Non-pigmented ciliary epithelial cell (primary cell): ENCODE results near the gene PRR5L.
A peak's percentile ranks its signal among the peaks of the same experiment; 100 is the strongest.
"Not testable (repeated sequence)": the region's sequence is repeated elsewhere in the genome, so short reads cannot be mapped to it uniquely, and the experiment has no call there.

ENCODE experiments used
- DNase-seq: peaks from one replicate; pipeline ENCODE4 v3.0.0-alpha.2; 2010; ENCODE audit warnings: low read depth

The PRR5L gene

GRCh38 chr11:36464720-36465119 lies 168.6 kb downstream of the PRR5L start:
- no peak for DNase-seq

GRCh38 chr11:36465449-36466163 lies 169.5 kb downstream of the PRR5L start:
- no peak for DNase-seq

DNA sequence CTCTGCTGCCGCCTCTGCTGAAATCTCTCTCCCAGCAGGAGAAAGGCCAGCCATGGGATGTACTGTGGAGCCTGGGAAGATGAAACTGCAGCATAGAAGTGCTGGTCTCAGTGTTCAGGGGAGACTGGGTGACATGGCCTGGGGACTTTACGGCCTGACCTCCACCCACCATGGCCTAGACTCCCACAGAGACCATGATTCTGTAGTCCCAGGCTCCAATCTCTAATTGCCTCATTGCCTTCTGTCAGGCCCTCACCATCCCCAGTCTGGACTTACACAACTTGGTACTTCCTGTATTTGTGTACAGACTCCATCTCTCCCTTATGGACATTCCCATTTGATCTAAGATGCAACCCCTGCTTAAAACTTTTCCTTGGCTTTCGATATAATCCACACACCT lies 170.9 kb downstream of the PRR5L start:
- no peak for DNase-seq

DNA sequence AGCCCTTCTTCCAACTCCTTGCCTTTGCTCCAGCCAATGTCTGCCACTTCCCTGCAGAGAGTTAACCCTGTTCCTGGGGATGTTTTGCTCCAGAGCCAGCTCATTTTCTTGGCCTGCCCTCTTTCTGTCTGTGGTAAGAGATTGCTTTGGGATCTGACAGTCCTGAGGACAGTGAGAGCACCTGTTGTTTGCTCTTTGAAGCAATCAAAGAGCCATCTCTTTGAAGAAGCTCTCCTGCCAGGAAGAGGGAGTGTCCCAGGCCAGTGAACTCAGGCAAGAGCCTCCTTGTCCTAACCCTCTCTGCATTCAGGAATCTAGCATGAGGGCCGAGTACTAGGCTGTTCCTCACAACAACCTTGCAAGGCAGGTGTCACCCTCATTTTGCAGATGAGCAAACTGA lies 171.8 kb downstream of the PRR5L start:
- DNase-seq = no peak

- DNase-seq = no peak
Measured at GRCh38 chr11:36469063-36469462, 173.0 kb downstream of the PRR5L start.

DNA sequence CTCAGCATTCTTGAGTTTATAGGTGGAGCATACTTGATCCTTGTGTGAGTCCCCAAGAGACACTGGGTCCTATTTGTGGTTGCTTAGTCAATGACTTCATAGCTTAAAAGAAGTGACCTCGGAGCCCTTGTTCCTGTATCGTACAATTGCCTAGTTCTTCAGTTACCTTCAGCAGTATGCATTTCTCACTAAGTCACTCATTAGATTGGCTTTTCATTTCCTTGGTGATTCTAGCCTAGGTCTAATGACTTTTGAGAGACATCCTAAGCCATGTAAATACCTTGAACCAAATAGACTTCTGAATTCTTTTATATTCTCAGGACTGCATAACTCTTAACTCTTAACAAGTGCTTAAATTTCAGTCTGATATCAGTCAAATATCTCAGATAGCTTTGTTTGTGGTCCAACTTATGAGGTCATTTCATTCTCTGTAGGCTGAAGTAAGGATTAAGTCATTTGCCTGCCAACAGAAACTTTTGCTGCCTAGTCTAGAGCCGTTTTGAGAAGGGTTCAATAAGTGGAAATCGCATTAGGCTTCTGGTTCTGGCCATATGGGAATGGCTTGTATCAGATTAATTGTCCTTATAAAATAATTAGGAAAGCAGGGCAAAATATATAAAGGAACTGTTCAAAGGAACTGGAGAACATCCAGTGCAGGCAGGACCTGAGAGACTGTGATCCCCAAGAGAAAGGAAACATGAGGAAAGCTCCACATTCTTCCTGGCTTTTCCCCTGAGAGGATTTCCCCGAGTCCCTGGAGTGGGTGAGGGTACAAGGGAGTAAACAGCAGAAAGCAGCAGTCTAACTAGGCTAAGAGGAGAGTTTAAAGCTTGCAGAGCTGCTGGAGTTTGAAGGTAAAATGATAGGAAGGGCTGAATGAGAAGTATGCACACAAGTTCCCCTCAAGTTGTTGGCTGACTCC lies 174.1 kb downstream of the PRR5L start:
- DNase-seq = no peak

DNA sequence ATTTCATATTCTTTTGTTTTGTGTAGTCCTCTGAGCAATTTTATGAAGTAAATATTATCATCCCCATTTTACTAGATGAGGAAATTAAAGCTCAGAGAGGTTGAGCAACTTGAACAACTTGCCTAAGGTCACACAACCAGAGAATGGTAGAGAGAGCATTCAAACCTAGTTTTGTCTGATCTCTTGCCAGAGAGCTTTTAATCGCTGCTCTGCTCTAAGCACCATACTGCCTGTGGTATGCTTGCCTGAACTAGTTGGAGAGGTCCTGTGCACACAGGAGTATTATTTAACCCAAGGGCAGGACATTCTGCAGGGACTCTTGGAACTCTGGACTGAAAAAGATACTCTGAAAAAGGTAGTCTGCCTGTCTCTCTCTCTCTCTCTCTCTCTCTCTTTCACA lies 175.5 kb downstream of the PRR5L start:
- DNase-seq = no peak

- DNase-seq = no peak
Measured at GRCh38 chr11:36475192-36475591, 179.1 kb downstream of the PRR5L start.

GRCh38 chr11:36478700-36479329 lies 182.7 kb downstream of the PRR5L start:
- DNase-seq = no peak

GRCh38 chr11:36480833-36481232 lies 184.7 kb downstream of the PRR5L start:
- no peak for DNase-seq

GRCh38 chr11:36483042-36483441 lies 187.0 kb downstream of the PRR5L start:
- DNase-seq = not testable (repeated sequence)

DNA sequence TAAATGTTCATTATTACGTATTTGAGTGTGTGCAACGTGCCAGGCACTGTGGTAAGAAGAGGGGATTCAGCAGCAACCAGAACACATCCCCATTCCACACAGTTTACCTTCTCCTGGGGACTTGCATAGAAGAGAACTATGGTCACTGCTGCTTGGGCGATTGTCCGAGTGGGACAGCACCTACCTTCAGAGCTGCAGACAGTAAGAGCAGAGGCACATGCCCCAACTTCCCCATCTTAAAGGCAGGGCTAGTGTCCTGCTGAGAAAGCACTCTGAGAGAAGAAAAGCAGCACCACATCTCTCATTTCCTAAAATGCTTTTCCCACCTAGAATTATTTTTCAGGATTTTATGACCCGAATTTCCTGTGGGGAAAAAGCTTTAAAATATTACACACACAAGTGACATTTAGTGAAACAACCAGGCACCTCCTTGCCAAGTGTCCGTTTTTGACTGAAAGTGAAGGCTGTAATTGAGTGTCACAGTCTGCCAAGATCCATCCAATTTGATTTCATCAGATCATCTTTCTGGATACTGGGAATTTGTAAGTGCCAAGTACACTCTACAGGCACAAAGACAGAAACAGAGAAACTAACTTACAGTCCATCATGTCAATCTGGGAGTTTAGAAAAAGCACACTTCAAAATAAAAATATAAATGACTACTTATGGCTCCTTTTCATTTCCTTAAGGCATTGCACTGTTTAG lies 189.4 kb downstream of the PRR5L start:
- DNase-seq = no peak

DNA sequence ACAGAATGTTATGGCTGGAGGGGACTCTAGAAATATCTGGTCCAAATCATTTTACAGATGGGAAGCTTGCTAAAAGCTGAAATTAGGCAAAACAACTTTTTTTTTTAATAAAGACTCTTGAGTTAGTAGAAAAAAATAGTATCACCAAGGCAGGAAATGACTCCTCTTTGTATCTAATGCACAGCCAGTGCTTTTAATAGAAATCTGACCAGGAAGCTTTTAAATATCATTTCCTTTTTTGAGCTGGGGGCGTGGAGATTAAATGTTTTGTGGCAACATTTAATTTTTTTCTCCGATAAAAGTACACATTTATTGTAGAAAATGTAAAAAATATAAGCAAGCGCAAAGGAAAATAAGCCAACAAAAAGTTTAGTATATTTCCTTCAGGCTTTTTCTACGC lies 191.5 kb downstream of the PRR5L start:
- no peak for DNase-seq

- no peak for DNase-seq
Measured at GRCh38 chr11:36488096-36488495, 192.0 kb downstream of the PRR5L start.

DNA sequence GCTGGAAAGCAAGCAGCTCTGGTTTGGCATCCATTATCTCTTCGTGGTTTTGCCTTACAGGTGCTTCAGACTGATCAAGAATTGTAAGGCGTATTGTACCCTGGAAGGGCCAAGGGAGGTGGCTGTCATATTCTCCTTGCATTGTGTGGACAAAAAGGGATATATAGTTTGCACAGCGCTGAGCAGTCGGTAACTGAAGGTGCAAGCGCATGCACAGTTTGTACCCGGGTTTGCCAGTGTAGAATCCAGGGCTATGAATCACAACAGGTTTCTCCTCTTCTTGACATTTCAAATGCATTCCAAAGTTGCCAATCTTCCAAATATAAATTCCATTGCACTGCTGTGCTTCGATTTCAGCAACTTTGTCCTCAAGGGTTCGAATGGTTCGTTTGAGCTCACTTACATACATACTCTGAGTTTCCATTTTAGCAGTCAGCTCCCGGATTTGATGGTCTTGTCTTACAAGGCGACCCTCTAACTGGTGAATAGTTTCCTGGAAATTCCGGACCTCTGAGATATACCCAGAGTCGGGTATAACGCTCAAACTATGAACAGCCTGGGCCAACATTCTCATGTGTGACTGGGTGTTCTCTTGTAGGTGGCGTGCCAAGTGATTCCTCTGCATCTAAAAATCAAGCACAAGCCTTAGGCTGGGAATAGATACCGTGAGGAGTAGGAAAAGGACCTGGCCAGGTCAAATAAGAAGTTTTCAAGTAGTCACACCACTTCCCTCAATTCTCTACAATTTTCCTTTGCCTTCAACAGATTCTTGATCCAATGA lies 194.1 kb downstream of the PRR5L start:
- DNase-seq = no peak

DNA sequence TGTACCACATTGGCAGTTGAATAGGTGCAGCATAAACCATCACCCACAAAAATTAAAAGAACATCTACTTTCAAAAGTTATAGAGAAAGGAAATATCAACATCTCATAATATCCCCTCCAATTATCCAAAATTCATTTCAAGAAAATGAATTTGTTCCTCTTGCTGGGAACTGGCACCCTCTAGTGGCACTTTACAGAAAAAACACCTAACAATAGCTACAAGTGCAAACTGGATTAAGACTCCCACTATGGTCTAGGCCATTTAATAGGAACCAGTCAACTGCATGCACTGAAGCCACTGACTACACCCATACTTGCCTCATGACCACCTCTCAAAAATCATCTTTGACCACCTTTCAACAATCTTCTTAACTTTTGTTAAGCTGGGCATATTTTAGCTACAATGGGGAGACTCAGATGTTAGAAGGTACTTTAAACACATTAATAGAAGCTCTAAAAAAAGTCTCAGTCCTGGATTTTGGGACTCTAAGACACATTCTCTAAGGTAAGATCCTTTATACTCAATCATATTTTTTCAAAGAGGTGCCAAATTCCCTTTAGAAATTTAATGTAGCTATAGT lies 196.7 kb downstream of the PRR5L start:
- DNase-seq = no peak

DNA sequence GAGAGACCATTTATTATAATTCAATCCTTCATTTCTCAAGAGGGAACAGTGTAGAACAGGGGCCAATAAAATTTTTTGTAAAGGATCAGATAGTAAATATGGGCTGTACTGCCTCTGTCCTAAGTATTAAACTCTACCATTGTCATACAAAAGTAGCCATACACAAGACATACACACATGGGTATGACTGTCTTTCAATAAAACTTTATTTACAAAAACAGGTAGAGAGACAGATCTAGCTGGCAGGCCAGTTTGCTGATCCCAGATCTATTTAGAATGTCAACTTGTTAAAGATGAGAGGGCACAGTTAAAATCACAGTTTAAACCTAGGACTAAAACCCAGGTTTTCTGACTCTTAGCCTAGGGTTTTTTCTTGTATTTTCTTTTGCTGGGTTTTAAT lies 197.2 kb downstream of the PRR5L start:
- DNase-seq = no peak

DNA sequence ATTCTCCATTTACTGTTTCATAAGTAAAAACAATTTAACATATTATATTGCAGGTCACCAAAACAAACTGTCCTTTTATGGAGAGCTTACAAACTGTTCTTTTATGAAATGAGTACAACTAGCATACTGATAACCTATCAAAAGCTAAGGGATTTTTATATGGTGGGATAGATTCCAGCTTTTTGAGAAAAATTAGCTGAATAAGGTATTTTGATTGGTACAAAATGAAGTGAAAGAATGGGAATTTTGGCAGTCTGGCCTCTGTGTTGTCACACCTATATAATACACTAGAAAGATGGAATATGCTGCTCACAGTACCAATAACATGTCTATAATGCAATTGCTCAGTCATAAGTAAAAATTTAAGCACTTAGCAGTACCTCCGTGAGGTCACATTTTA lies 202.6 kb downstream of the PRR5L start:
- DNase-seq = no peak

DNA sequence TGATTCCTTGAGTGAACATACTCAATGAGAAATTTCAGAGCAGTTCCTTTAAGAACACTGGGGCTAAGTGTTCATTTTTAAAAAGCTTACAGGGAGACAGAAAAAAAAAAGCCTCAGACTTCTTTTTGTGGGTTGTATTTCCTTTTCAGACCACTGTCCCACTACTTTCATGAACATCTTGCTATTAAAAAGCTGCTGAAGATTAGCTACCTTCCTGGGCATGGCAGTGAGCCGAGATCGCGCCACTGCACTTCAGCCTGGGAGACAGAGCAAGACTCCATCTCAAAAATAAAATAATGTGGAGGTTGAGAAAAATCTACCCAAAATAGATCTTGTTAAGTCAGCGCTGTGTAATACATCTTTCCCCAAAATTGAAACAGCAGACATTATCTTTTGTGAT lies 203.2 kb downstream of the PRR5L start:
- DNase-seq = no peak

DNA sequence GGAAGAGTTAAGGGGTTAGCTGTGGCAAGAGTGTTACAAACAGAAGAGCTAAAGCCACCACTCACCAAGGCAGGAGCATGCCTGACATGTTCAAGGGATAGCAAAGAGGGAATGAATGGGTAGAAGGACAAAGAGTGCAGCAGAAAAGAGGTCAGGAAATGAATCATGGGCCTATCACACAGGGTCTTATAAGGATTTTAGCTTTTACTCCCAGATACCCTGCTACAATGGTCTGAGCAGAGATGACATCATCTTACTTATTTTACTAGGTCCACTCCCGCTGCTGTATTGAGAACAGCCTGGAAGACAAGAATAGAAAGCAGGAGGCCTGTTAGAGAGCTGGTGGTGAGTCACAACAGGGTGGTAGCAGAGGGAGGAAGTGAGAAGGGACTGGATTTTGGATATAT lies 204.2 kb downstream of the PRR5L start:
- DNase-seq = peak; percentile 91

DNA sequence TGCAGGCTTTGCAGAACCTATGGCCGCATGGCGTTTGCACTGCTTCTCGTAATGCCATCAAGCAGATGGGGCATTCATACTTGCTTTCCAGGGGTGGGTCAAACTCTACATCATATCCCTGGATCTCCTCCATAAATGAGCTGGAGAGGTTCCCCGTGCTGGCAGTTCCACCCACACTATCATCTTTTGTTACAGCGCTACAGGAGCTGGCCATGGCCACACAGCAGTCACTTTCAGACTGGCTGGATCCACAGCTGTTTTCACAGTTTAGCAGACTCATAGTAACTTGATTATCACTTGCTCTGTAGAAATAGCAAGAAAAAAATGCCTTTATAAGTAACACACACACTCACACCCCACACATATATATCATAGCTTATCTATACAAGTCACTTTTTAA lies 205.1 kb downstream of the PRR5L start:
- no peak for DNase-seq
